H1 (cell line): ENCODE results near the gene ARL10.

Source experiments
- EP300 ChIP-seq, 2 experiments: IDR thresholded peaks; 1 replicate in 1 of 2; 2 replicates in 1 of 2; pipeline ENCODE4 v1.6.1; 2011 to 2012; ENCODE audit warnings: low read depth in 2 of 2, low read length in 2 of 2, mild to moderate bottlenecking in 2 of 2, borderline replicate concordance in 1 of 2, inconsistent platforms in 1 of 2, moderate library complexity in 1 of 2
- EZH2 ChIP-seq: fragments of 200-600 bp; sonication (generic); IDR thresholded peaks from 2 replicates; pipeline ENCODE4 v1.7.1; 2012; ENCODE audit warnings: low read depth, mild to moderate bottlenecking, moderate library complexity, low read length, inconsistent platforms; ENCODE audit not compliant: severe bottlenecking
- POU5F1 ChIP-seq: IDR thresholded peaks from 2 replicates; pipeline ENCODE4 v1.6.1; 2011; ENCODE audit warnings: low read depth, mild to moderate bottlenecking, low read length, moderate library complexity
- ZNF274 ChIP-seq: IDR thresholded peaks from 2 replicates; pipeline ENCODE4 v1.7.0; 2012; ENCODE audit warnings: low read length, borderline replicate concordance; ENCODE audit errors: extremely low read depth
- TF ChIP-seq, protein P1 (sequence below), 3 experiments: IDR thresholded peaks; 1 replicate in 2 of 3; 2 replicates in 1 of 3; pipeline versions ENCODE4 v1.5.1 to v1.6.1; 2011; ENCODE audit warnings: low read length in 3 of 3, mild to moderate bottlenecking in 3 of 3, inconsistent platforms in 2 of 3, low read depth in 1 of 3, moderate library complexity in 1 of 3; ENCODE audit not compliant: insufficient read depth in 1 of 3; ENCODE audit errors: control extremely low read depth in 1 of 3

DNA sequence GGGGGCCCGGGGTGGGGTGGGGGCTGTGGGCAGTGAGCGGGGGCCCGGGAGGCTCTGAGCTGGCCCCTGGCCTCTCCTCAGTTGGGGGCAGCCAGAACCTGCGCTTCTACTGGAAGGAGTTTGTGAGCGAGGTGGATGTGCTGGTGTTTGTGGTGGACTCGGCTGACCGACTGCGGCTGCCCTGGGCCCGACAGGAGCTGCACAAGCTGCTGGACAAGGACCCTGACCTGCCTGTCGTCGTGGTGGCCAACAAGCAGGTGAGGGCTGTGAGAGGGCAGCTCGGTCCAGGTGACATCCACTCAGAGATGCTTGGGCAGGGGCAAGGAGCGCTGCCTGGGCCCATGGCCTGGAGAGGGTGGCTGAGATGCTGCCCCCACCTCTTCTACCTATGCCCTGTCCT, 3.4 kb downstream of the ARL10 start:
- TF ChIP-seq, protein P1, sequence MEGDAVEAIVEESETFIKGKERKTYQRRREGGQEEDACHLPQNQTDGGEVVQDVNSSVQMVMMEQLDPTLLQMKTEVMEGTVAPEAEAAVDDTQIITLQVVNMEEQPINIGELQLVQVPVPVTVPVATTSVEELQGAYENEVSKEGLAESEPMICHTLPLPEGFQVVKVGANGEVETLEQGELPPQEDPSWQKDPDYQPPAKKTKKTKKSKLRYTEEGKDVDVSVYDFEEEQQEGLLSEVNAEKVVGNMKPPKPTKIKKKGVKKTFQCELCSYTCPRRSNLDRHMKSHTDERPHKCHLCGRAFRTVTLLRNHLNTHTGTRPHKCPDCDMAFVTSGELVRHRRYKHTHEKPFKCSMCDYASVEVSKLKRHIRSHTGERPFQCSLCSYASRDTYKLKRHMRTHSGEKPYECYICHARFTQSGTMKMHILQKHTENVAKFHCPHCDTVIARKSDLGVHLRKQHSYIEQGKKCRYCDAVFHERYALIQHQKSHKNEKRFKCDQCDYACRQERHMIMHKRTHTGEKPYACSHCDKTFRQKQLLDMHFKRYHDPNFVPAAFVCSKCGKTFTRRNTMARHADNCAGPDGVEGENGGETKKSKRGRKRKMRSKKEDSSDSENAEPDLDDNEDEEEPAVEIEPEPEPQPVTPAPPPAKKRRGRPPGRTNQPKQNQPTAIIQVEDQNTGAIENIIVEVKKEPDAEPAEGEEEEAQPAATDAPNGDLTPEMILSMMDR (IDR thresholded peaks at IDR 0.05; ENCODE audit: control extremely low read depth in 1 of 3, insufficient read depth in 1 of 3, low read depth in 1 of 3, low read length in 3 of 3), result no peak
- TF ChIP-seq POU5F1 (no peak), EZH2 (no peak), ZNF274 (no peak), EP300 (IDR thresholded peaks at IDR 0.05; ENCODE audit: borderline replicate concordance in 1 of 2, low read depth in 2 of 2, low read length in 2 of 2) (no peak)
